Calu3 (cell line): ENCODE measurements around the gene CCDC152. TPM values are rescaled to one million over a fixed set of nuclear protein-coding genes. Genes with fewer than 3 reads are reported as not detected.
"Not testable (repeated sequence)": the region's sequence is repeated elsewhere in the genome, so short reads cannot be mapped to it uniquely, and the experiment has no call there.

Experiments used
- BruUV-seq: library from RNA; stranded (reverse); fragments of 400-500 nt; replicated peaks from 2 replicates; lab custom pipeline; 2021; lab: Mats Ljungman, UMichigan
- CTCF ChIA-PET: fragments of 300-600 bp; sonication (Branson Sonifier 250); formaldehyde crosslinking; loops from one replicate; lab custom pipeline; 2022; ENCODE audit warnings: antibody characterized with exemption; lab: Charles Lee
- DNase-seq: peaks from one replicate; pipeline ENCODE4 v3.0.0; 2022
- H3K27ac Mint-ChIP-seq: one replicate; pipeline ENCODE4 v1.8.0; 2022; ENCODE audit warnings: mixed read lengths; ENCODE audit not compliant: unreplicated experiment
- H3K27me3 Mint-ChIP-seq: one replicate; pipeline ENCODE4 v1.8.0; 2022; ENCODE audit warnings: mixed read lengths; ENCODE audit not compliant: unreplicated experiment
- H3K36me3 Mint-ChIP-seq: one replicate; pipeline ENCODE4 v1.8.0; 2022; ENCODE audit warnings: mild to moderate bottlenecking, moderate library complexity, mixed read lengths; ENCODE audit not compliant: insufficient read depth, unreplicated experiment
- H3K4me1 Mint-ChIP-seq: one replicate; pipeline ENCODE4 v1.8.0; 2022; ENCODE audit warnings: mild to moderate bottlenecking, low read depth, mixed read lengths; ENCODE audit not compliant: unreplicated experiment
- H3K4me3 Mint-ChIP-seq: one replicate; pipeline ENCODE4 v1.8.0; 2022; ENCODE audit warnings: mild to moderate bottlenecking, low read depth, moderate library complexity, mixed read lengths; ENCODE audit not compliant: unreplicated experiment
- H3K9me3 Mint-ChIP-seq: one replicate; pipeline ENCODE4 v1.8.0; 2022; ENCODE audit warnings: low read depth, mixed read lengths; ENCODE audit not compliant: unreplicated experiment
- CTCF ChIP-seq: fragments of 200-600 bp; IDR thresholded peaks from one replicate; pipeline ENCODE4 v1.8.0; 2022; ENCODE audit warnings: antibody characterized with exemption; ENCODE audit not compliant: unreplicated experiment
- intact Hi-C: fragments of 100-400 bp; cut with micrococcal nuclease; formaldehyde crosslinking; loops from one replicate; pipeline ENCODE4 v1.10.0; 2022; ENCODE audit not compliant: unreplicated experiment
- total RNA-seq: library from RNA; stranded (reverse); gene quantifications from 2 replicates; pipeline ENCODE4 v1.2.3, GENCODE V29; 2022

CCDC152 gene
- total RNA-seq, 1 experiment from 2014 or later: 16.3 TPM

- Mint-ChIP-seq H3K27me3 (peaks cover 14% of the 10 kb centered on the region), H3K36me3 (no peaks in the 10 kb centered on the region), H3K4me1 (no peaks in the 10 kb centered on the region), H3K27ac (no peak overlapping the region), H3K9me3 (no peaks in the 10 kb centered on the region), H3K4me3 (no peak overlapping the region)
- no peak for TF ChIP-seq CTCF
- DNase-seq: no peak
- intact Hi-C loops: no loop called here
- CTCF ChIA-PET: no interaction called here
- no TSS peak for BruUV-seq
Observed at GRCh38 chr5:42720251-42720650, 36.4 kb upstream of the CCDC152 start.

GRCh38 chr5:42721484-42721883 is 35.1 kb upstream of the CCDC152 start:
- CTCF ChIA-PET: interaction anchor here (0.6 kb wide), 1 partner anchor 125 kb away, joined by 3 read pairs; no protein-coding TSS in a partner anchor
- intact Hi-C loops: no loop called here
- Mint-ChIP-seq H3K27me3 (peaks cover 27% of the 10 kb centered on the region), H3K4me3 (no peak overlapping the region), H3K4me1 (no peaks in the 10 kb centered on the region), H3K27ac (no peak overlapping the region), H3K36me3 (no peaks in the 10 kb centered on the region), H3K9me3 (no peaks in the 10 kb centered on the region)
- no peak for TF ChIP-seq CTCF
- DNase-seq: no peak
- BruUV-seq: no TSS peak

GRCh38 chr5:42734531-42735058 is 22.0 kb upstream of the CCDC152 start:
- H3K4me3 Mint-ChIP-seq, H3K27me3 Mint-ChIP-seq, CTCF ChIA-PET, BruUV-seq, H3K9me3 Mint-ChIP-seq, DNase-seq, intact Hi-C loops, H3K36me3 Mint-ChIP-seq, H3K27ac Mint-ChIP-seq, H3K4me1 Mint-ChIP-seq: not testable (repeated sequence)

GRCh38 chr5:42740920-42741319 is 15.7 kb upstream of the CCDC152 start:
- H3K27me3 Mint-ChIP-seq: peaks cover 13% of the 10 kb centered on the region
- no peaks in the 10 kb centered on the region for H3K36me3 Mint-ChIP-seq
- CTCF ChIA-PET: no interaction called here
- peaks cover 3% of the 10 kb centered on the region for H3K9me3 Mint-ChIP-seq
- H3K27ac Mint-ChIP-seq: no peak overlapping the region
- intact Hi-C loops: no loop called here
- no TSS peak for BruUV-seq
- no peak for TF ChIP-seq CTCF
- no peak overlapping the region for H3K4me3 Mint-ChIP-seq
- no peak for DNase-seq
- H3K4me1 Mint-ChIP-seq: no peaks in the 10 kb centered on the region

- Mint-ChIP-seq H3K27ac (no peak overlapping the region), H3K9me3 (peaks cover 3% of the 10 kb centered on the region), H3K27me3 (peaks cover 13% of the 10 kb centered on the region), H3K4me3 (no peak overlapping the region), H3K4me1 (no peaks in the 10 kb centered on the region), H3K36me3 (no peaks in the 10 kb centered on the region)
- BruUV-seq: no TSS peak
- peak; percentile 39 for TF ChIP-seq CTCF
- peak; percentile 6 for DNase-seq
- intact Hi-C loops: no loop called here
- CTCF ChIA-PET: no interaction called here
Observed at GRCh38 chr5:42745426-42745825, 11.2 kb upstream of the CCDC152 start.
